GM19397 (cell line): ENCODE measurements around the gene SMARCB1.

Source experiments
- ATAC-seq: cut with Tn5 transposase; IDR thresholded peaks from one replicate; pipeline ENCODE4 v1.9.1; 2021; ENCODE audit warnings: mild to moderate bottlenecking, moderate library complexity; ENCODE audit not compliant: unreplicated experiment

Gene SMARCB1

GRCh38 chr22:23801238-23801821 is 14.6 kb downstream of the SMARCB1 start:
- peak; percentile 5 for ATAC-seq

DNA sequence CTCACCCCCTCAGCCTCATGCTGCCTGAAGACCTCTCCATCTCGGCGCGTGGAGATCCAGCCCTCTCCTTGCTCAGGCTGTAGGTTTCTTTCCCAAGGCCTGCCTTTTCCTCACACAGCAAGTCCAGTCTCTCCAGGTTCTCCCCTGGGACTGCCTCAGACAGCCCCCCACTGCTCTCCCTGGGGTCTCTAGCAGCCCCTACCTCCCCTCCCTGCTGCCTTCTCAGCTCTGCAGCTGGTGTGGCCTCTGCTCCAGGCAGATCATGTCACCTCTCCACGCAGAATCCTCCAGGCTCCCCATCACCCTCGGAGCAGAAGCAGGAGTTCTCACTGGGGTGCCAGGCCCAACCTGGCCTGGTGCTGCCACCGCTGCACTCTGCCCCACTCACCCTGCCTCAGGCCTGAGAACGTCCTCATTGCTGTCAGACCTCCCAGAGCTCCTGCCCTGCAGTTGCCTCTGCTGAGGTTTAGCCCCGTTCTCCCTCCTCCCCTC is 15.2 kb downstream of the SMARCB1 start:
- no peak for ATAC-seq

- ATAC-seq, result no peak
Observed at GRCh38 chr22:23803001-23803819, 16.4 kb downstream of the SMARCB1 start.

DNA sequence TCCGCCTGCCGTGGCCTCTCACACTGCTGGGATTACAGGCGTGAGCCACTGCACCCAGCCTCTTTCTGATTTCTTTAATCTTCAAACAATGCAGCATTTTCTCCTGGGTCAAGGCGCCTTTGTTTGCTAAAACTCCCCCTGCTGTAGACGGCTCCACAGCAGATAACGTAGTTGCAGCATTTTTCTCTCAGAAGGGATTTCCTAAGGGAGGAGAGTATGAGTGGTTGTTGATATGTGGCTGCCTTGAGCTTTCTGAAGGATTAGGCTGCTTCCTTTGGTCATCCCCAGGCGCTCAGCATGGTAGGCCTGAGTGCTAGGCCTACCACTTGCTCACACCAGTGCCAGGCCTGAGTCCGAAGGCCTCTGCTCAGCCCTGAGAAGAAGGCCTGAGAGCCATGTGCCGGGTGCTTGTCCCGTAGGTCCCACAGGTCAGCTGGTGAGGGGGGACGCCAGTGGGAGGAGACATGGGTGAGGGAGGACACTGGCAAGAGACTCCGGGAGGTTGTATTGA is 18.1 kb downstream of the SMARCB1 start:
- ATAC-seq, result no peak

DNA sequence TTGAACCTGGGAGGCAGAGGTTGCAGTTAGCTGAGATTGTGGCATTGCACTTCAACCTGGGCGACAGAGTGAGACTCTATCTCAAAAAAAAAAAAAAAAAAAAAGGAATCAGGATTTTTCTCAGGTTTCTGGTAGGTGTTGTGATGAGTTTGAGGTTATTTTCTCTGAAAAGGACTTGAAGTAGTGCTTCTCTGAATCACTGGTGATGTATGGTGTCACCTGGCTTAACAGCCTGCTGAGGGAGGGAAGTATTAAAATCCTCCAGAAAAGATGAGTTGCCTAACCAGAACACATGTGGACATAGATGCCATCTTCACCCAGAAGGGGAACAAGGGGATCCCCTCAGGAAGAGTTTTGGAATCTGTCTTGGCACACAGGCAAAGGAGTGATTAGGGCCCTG is 20.1 kb downstream of the SMARCB1 start:
- ATAC-seq, result no peak

GRCh38 chr22:23812378-23812777 is 25.6 kb downstream of the SMARCB1 start:
- ATAC-seq, result no peak

- ATAC-seq, result no peak
Observed at GRCh38 chr22:23815541-23816155, 28.9 kb downstream of the SMARCB1 start.

DNA sequence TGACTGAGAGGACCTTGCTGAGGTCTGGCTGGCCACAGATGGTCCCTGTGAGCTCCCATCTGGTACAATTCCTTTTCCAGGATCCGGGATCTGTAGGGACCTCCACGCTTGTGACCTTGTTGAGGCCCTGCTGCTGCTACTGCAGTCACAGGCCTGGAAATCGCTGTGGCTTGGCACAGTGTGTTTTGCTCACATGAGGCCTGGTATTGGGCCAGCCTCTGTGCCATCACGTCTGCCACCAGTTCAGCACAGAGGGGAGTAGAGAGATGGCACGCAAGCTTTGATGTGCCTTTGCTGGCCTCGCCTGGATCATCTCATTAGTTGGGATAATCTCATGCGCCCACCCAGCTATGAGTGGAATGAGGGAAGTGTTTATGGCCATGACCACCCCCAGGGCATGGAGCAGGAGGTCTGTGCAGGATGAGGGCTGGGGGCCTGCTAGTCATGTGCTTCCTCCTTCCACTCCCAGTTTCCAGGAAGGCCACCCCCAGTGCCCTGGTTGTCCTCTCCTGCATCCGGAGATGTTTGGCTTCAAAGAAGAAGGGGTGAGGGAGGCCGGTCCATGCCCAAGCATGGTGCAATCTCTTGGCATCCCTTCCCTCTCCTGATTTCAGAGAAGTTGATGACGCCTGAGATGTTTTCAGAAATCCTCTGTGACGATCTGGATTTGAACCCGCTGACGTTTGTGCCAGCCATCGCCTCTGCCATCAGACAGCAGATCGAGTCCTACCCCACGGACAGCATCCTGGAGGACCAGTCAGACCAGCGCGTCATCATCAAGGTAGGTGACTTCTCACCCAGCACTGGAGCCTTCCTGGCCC is 29.6 kb downstream of the SMARCB1 start:
- no peak for ATAC-seq

GRCh38 chr22:23817146-23817545 is 30.4 kb downstream of the SMARCB1 start:
- ATAC-seq, result no peak

GRCh38 chr22:23818541-23818940 is 31.8 kb downstream of the SMARCB1 start:
- ATAC-seq, result no peak

- no peak for ATAC-seq
Observed at GRCh38 chr22:23820748-23821211, 34.0 kb downstream of the SMARCB1 start.

GRCh38 chr22:23822101-23822671 is 35.4 kb downstream of the SMARCB1 start:
- no peak for ATAC-seq

- no peak for ATAC-seq
Observed at GRCh38 chr22:23823331-23823791, 36.6 kb downstream of the SMARCB1 start.

- no peak for ATAC-seq
Observed at GRCh38 chr22:23824476-23825245, 37.9 kb downstream of the SMARCB1 start.

DNA sequence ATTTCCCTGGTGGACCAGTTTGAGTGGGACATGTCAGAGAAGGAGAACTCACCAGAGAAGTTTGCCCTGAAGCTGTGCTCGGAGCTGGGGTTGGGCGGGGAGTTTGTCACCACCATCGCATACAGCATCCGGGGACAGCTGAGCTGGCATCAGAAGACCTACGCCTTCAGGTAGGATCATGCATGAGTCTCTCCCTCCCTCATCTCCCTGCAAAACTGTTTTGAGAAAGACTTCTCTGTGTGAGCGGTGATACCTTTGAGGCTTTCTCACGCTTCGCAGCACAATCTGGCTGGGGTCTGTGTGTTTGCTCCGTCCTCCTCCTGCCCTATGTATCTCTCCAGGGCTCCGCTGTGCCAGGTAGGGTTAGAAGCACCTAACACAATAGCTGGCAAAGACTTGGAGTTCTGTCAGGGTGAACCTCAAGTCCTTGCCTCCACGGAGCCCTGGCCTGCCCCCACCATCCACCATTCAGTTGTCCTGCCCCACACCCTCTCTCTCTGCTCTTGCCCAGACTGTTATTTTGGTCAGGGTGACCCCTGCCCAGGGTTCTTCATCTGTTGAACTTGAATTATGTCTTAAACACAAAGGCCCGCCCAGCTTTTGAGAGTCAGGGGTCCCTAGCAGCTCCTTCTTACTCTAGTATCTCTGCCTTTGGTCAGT is 38.6 kb downstream of the SMARCB1 start:
- ATAC-seq, result no peak

GRCh38 chr22:23826510-23827350 is 40.0 kb downstream of the SMARCB1 start:
- ATAC-seq, result no peak

DNA sequence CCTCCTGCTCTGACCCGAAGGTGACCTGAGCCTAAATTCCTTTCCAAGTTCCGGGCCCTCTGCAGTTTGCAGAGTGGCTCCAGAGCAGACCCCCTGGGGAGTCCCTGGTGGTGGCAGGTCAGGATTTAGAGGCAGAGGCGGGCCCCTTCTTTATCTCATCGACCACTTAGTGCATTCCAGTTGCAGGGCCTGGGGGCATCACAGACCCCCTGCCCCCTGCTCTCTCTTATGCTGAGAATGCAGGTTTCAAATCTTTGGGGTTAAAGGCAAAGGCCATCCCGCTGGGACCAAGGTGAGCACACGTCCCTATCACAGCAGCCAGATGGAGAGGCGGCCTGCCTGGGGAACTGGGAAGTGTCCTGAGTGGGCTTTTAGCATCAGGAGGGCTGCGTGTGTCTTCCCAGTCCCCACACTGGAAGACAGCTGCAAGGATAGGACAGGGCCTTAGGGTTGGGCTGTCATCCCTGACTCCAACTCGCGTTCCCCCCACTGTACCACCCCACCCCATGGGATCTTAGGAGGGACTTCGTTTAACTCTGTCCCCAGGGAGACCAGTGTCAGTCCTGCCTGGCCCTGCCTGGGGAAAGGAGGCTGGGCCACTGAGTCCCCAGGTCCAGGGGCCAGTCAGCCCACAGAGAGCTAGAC is 40.7 kb downstream of the SMARCB1 start:
- no peak for ATAC-seq
